Ascending aorta (tissue), 2 donors: ENCODE results near the gene USP47. TPM values are rescaled to one million over a fixed set of nuclear protein-coding genes. Genes with fewer than 3 reads are reported as not detected.

ENCODE experiments used
- DNase-seq, 2 donors: peaks; one replicate each; pipeline ENCODE4 v3.0.0-alpha.2; 2019; ENCODE audit warnings: low spot score in 2 of 2
- H3K27ac ChIP-seq, 2 donors: fragments of 200-600 bp; sonication (generic); one replicate each; pipeline ENCODE4 v1.5.1; 2016 to 2017; ENCODE audit warnings: mild to moderate bottlenecking in 1 of 2
- H3K27me3 ChIP-seq: fragments of 200-600 bp; sonication (generic); one replicate; pipeline ENCODE4 v1.5.1; 2017
- H3K36me3 ChIP-seq, 2 donors: fragments of 200-600 bp; sonication (generic); one replicate each; pipeline ENCODE4 v1.5.1; 2016
- H3K4me1 ChIP-seq, 2 donors: fragments of 200-600 bp; sonication (generic); one replicate each; pipeline ENCODE4 v1.5.1; 2016 to 2017; ENCODE audit warnings: mild to moderate bottlenecking in 1 of 2
- H3K4me3 ChIP-seq, 2 donors: fragments of 200-600 bp; sonication (generic); one replicate each; pipeline ENCODE4 v1.5.1; 2016 to 2017; ENCODE audit warnings: mild to moderate bottlenecking in 1 of 2
- H3K9me3 ChIP-seq, 2 donors: fragments of 200-600 bp; sonication (generic); one replicate each; pipeline ENCODE4 v1.5.1; 2016
- intact Hi-C: fragments of 100-400 bp; cut with DNase I; formaldehyde crosslinking; loops from one replicate; pipeline ENCODE4 v1.15.1; 2023
- total RNA-seq: library from RNA; depleted of rRNA; stranded (reverse); fragments of >200 nt; gene quantifications from one replicate; pipeline ENCODE4 v1.1.0, GENCODE V29; 2016
- TF ChIP-seq, protein P1 (sequence below), 3 experiments: fragments of 200-600 bp in 2 of 3; fragments of 450-650 bp in 1 of 3; sonication (generic) in 2 of 3; IDR thresholded peaks; one replicate each; pipeline ENCODE4 v1.5.1; 2016 to 2019; ENCODE audit warnings: antibody characterized with exemption in 3 of 3, mild to moderate bottlenecking in 1 of 3, moderate library complexity in 1 of 3

Gene USP47
- total RNA-seq, 1 donor from 2014 or later = 18.2 TPM

DNA sequence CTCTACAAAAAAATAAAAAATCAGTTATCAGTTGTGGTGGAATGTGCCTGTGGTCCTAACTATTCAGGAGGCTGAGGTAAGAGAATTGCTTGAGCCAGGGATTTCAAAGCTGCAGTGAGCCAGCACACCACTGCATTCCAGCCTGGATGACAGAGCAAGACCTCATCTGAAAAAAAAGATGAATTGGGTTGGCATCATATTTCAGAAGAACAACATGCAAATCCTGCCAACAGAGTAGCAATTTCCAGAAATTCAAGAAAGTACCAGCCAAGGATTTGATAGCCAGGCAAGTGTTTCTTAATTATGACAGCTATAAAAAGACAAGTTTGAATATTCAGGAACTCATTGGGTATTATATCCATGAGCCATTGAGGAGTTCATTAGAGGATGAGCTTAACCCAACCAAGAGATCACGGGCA lies 75.2 kb downstream of the USP47 start:
- H3K27me3 ChIP-seq = no peaks in the 10 kb centered on the region
- H3K4me1 ChIP-seq = peaks cover 0 to 8% of the 10 kb centered on the region in 2 donors
- DNase-seq = peak in 1 of 2 donors; percentile 65
- H3K9me3 ChIP-seq = no peaks in the 10 kb centered on the region
- no peak overlapping the region for H3K4me3 ChIP-seq
- H3K27ac ChIP-seq = peak overlapping the region; percentile 27 to 41
- TF ChIP-seq, protein P1, sequence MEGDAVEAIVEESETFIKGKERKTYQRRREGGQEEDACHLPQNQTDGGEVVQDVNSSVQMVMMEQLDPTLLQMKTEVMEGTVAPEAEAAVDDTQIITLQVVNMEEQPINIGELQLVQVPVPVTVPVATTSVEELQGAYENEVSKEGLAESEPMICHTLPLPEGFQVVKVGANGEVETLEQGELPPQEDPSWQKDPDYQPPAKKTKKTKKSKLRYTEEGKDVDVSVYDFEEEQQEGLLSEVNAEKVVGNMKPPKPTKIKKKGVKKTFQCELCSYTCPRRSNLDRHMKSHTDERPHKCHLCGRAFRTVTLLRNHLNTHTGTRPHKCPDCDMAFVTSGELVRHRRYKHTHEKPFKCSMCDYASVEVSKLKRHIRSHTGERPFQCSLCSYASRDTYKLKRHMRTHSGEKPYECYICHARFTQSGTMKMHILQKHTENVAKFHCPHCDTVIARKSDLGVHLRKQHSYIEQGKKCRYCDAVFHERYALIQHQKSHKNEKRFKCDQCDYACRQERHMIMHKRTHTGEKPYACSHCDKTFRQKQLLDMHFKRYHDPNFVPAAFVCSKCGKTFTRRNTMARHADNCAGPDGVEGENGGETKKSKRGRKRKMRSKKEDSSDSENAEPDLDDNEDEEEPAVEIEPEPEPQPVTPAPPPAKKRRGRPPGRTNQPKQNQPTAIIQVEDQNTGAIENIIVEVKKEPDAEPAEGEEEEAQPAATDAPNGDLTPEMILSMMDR (IDR thresholded peaks at IDR 0.05) = no peak
- intact Hi-C loops = loop anchor here (10.0 kb wide), 1 partner anchor 72 kb away; the partner anchor contains the start of gene USP47
- peaks cover 0 to 4% of the 10 kb centered on the region in 2 donors for H3K36me3 ChIP-seq

DNA sequence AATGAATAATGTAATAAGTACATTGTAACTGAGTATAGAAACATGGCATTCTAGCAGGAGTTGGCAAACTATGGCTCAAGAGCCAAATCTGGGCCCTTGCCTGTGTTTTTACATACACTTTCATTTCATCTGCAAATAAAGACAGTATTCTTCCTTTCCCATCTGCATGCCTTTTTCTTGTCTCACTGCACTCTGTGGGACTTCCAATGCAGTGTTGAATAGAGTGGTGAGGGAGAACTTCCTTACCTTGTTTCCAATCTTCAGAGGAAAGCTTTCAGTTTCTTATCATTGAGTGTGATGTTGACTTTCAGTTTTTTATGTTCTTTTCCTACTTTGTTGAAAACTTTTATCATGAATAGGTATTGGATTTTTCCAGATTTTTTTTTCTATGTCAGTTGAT lies 82.1 kb downstream of the USP47 start:
- TF ChIP-seq, protein P1 (IDR thresholded peaks at IDR 0.05) = no peak
- no peak for DNase-seq
- Histone ChIP-seq H3K36me3 (peaks cover 7 to 21% of the 10 kb centered on the region in 2 donors), H3K4me3 (no peak overlapping the region), H3K27ac (no peak overlapping the region), H3K4me1 (no peaks in the 10 kb centered on the region), H3K27me3 (no peaks in the 10 kb centered on the region), H3K9me3 (no peaks in the 10 kb centered on the region)
- intact Hi-C loops = no loop called here

GRCh38 chr11:11929920-11930319 lies 88.1 kb downstream of the USP47 start:
- intact Hi-C loops = loop anchor here (5.0 kb wide), 2 partner anchors 37 to 352 kb away; no protein-coding TSS in a partner anchor

DNA sequence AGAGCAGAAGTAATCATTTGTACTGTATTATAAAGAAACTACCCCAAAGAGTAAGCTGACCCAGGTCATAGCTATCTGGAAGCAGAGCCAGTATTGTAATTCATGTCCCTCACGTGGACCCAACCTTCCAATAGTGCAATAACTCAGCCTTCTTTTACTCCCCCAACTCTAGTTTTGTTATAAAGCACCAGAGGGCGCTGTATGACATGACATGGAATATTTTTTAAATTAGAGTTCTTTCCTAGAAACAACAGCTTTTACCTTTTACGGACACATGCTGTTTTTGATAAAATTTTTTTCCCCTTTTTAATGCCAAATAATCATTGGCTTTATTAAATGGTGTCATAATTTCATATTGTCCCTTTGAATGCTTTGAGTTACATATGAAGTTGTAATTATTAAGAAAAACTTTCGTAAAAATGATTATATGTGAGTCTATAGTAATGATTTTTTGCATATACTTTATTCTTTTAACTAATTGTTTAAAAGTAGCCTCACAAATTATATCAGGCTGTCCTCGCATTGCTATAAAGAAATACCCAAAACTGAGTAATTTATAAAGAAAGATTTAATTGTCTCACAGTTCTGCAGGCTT lies 89.8 kb downstream of the USP47 start:
- H3K27ac ChIP-seq = no peak overlapping the region
- DNase-seq = no peak
- H3K4me3 ChIP-seq = no peak overlapping the region
- TF ChIP-seq, protein P1 (IDR thresholded peaks at IDR 0.05) = peak; percentile 69 to 74 (median 71)
- no peaks in the 10 kb centered on the region for H3K9me3 ChIP-seq
- H3K27me3 ChIP-seq = no peaks in the 10 kb centered on the region
- intact Hi-C loops = loop anchor here (1.0 to 5.0 kb wide), 3 partner anchors 36 to 351 kb away; no protein-coding TSS in a partner anchor
- H3K4me1 ChIP-seq = no peaks in the 10 kb centered on the region
- peaks cover 18 to 45% of the 10 kb centered on the region in 2 donors for H3K36me3 ChIP-seq

More at GRCh38 chr11:11929920-11930319, 88.1 kb downstream of the USP47 start:
- Histone ChIP-seq H3K27ac (no peak overlapping the region), H3K4me1 (no peaks in the 10 kb centered on the region), H3K27me3 (no peaks in the 10 kb centered on the region), H3K9me3 (no peaks in the 10 kb centered on the region), H3K36me3 (peaks cover 21 to 39% of the 10 kb centered on the region in 2 donors), H3K4me3 (no peak overlapping the region)
- TF ChIP-seq, protein P1 (IDR thresholded peaks at IDR 0.05) = no peak
- no peak for DNase-seq

DNA sequence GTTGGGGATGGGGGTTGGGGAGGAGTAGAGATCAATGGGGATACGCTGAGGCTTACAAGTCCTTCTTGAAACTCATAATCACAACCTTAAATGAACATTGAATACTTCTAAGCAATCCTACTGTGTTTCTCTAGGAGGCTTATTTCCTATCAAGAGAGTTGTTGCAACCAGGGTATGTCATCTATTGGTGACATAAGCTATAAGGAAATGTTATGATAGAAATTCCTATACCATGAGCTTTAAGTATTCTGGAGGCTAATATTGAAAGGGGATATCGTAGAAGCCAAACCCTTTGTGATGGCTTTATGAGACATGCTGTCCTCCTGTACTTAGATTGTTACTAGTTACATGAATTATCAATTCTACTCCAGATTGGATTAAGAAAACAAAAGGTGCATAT lies 93.8 kb downstream of the USP47 start:
- Histone ChIP-seq H3K36me3 (peaks cover 29 to 48% of the 10 kb centered on the region in 2 donors), H3K27ac (no peak overlapping the region), H3K27me3 (no peaks in the 10 kb centered on the region), H3K4me3 (no peak overlapping the region), H3K4me1 (no peaks in the 10 kb centered on the region), H3K9me3 (no peaks in the 10 kb centered on the region)
- no peak for DNase-seq
- intact Hi-C loops = no loop called here
- TF ChIP-seq, protein P1 (IDR thresholded peaks at IDR 0.05) = no peak
